ENCODE results near the gene AMBRA1.

- TF ChIP-seq, protein P1, sequence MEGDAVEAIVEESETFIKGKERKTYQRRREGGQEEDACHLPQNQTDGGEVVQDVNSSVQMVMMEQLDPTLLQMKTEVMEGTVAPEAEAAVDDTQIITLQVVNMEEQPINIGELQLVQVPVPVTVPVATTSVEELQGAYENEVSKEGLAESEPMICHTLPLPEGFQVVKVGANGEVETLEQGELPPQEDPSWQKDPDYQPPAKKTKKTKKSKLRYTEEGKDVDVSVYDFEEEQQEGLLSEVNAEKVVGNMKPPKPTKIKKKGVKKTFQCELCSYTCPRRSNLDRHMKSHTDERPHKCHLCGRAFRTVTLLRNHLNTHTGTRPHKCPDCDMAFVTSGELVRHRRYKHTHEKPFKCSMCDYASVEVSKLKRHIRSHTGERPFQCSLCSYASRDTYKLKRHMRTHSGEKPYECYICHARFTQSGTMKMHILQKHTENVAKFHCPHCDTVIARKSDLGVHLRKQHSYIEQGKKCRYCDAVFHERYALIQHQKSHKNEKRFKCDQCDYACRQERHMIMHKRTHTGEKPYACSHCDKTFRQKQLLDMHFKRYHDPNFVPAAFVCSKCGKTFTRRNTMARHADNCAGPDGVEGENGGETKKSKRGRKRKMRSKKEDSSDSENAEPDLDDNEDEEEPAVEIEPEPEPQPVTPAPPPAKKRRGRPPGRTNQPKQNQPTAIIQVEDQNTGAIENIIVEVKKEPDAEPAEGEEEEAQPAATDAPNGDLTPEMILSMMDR (conservative IDR thresholded peaks at IDR 0.05), result no peak
- no peak for TF ChIP-seq ZFX (IDR thresholded peaks at IDR 0.05)
Observed at GRCh38 chr11:46528445-46529094, 65.3 kb downstream of the AMBRA1 start.

All from C4-2B (cell line).